ENCODE data around the gene HSPG2.

HSPG2 gene

GRCh38 chr1:21859669-21860179 is 77.4 kb downstream of the HSPG2 start:
- DNase-seq = no peak

GRCh38 chr1:21857840-21858670 is 79.1 kb downstream of the HSPG2 start:
- no peak for DNase-seq

- DNase-seq = no peak
These were observed 79.8 kb downstream of the HSPG2 start for GRCh38 chr1:21857142-21857839.

- no peak for DNase-seq
These were observed 81.6 kb downstream of the HSPG2 start for GRCh38 chr1:21855257-21856096.

- no peak for DNase-seq
These were observed 82.4 kb downstream of the HSPG2 start for GRCh38 chr1:21854751-21855131.

- DNase-seq = no peak
These were observed 82.9 kb downstream of the HSPG2 start for GRCh38 chr1:21854090-21854750.

- no peak for DNase-seq
These were observed 84.0 kb downstream of the HSPG2 start for GRCh38 chr1:21853131-21853427.

- DNase-seq = no peak
These were observed 84.6 kb downstream of the HSPG2 start for GRCh38 chr1:21852282-21853130.

- no peak for DNase-seq
These were observed 85.5 kb downstream of the HSPG2 start for GRCh38 chr1:21851430-21852250.

GRCh38 chr1:21849909-21850576 is 87.1 kb downstream of the HSPG2 start:
- DNase-seq = no peak

- no peak for DNase-seq
These were observed 88.5 kb downstream of the HSPG2 start for GRCh38 chr1:21848524-21849174.

GRCh38 chr1:21847223-21848205 is 89.6 kb downstream of the HSPG2 start:
- DNase-seq = no peak

- no peak for DNase-seq
These were observed 91.2 kb downstream of the HSPG2 start for GRCh38 chr1:21845646-21846641.

GRCh38 chr1:21843996-21844395 is 93.1 kb downstream of the HSPG2 start:
- DNase-seq = no peak

- no peak for DNase-seq
These were observed 93.9 kb downstream of the HSPG2 start for GRCh38 chr1:21843208-21843607.

- DNase-seq = no peak
These were observed 94.4 kb downstream of the HSPG2 start for GRCh38 chr1:21842606-21843162.
